Measurements from ENCODE around the gene KCNG2. TPM values are rescaled to one million over a fixed set of nuclear protein-coding genes. Genes with fewer than 3 reads are reported as not detected.
"Not testable (repeated sequence)": the region's sequence is repeated elsewhere in the genome, so short reads cannot be mapped to it uniquely, and the experiment has no call there.

KCNG2 gene
- total RNA-seq, 1 experiment from 2014 or later, result not detected

GRCh38 chr18:79865951-79866350 lies 68.2 kb downstream of the KCNG2 start:
- H3K4me1 ChIP-seq; H3K27me3 ChIP-seq; H3K9me3 ChIP-seq (replicated peaks); DNase-seq; H3K36me3 ChIP-seq; H3K4me3 ChIP-seq; H3K27ac ChIP-seq: not testable (repeated sequence)

DNA sequence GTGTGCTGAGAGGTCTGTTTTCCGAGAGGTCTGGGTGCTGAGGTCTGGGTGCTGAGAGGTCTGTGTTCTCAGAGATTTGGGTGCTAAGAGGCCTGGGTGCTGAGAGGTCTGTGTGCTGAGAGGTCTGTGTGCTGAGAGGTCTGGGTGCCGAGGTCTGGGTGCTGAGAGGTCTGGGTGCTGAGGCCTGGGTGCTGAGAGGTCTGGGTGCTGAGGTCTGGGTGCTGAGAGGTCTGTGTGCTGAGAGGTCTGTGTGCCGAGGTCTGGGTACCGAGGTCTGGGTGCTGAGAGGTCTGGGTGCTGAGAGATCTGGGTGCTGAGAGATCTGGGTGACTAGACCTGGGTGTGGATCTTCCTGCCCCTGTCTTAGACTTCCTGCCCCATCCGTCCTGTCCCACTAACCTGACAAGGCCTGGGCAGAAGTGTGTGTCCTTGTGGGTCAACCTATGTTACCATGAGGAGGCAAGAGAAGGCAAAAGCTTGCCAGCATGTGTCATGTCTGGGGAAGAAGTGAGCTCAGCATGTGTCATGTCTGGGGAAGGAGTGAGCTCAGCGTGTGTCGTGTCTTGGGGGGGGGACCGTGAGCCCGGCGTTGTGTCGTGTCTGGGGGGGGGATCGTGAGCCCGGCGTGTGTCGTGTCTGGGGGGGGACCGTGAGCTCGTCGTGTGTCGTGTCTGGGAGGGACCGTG lies 69.3 kb downstream of the KCNG2 start:
- Histone ChIP-seq H3K27ac (no peak overlapping the region), H3K9me3 (replicated peaks) (no peaks in the 10 kb centered on the region), H3K36me3 (no peaks in the 10 kb centered on the region), H3K4me3 (no peak overlapping the region), H3K27me3 (no peaks in the 10 kb centered on the region), H3K4me1 (no peaks in the 10 kb centered on the region)
- DNase-seq, result no peak

GRCh38 chr18:79867666-79868065 lies 69.9 kb downstream of the KCNG2 start:
- Histone ChIP-seq H3K27me3 (no peaks in the 10 kb centered on the region), H3K36me3 (no peaks in the 10 kb centered on the region), H3K4me3 (no peak overlapping the region), H3K27ac (no peak overlapping the region), H3K9me3 (replicated peaks) (no peaks in the 10 kb centered on the region), H3K4me1 (no peaks in the 10 kb centered on the region)
- DNase-seq, result no peak

- no peaks in the 10 kb centered on the region for H3K27me3 ChIP-seq
- H3K27ac ChIP-seq, result no peak overlapping the region
- H3K4me3 ChIP-seq, result no peak overlapping the region
- H3K4me1 ChIP-seq, result no peaks in the 10 kb centered on the region
- no peaks in the 10 kb centered on the region for H3K9me3 ChIP-seq (replicated peaks)
- DNase-seq, result no peak
- no peaks in the 10 kb centered on the region for H3K36me3 ChIP-seq
These were observed 70.5 kb downstream of the KCNG2 start for GRCh38 chr18:79868168-79868784.

GRCh38 chr18:79868811-79869541 lies 71.2 kb downstream of the KCNG2 start:
- Histone ChIP-seq H3K27me3 (no peaks in the 10 kb centered on the region), H3K4me3 (no peak overlapping the region), H3K4me1 (no peaks in the 10 kb centered on the region), H3K9me3 (replicated peaks) (no peaks in the 10 kb centered on the region), H3K36me3 (no peaks in the 10 kb centered on the region), H3K27ac (no peak overlapping the region)
- DNase-seq, result no peak

DNA sequence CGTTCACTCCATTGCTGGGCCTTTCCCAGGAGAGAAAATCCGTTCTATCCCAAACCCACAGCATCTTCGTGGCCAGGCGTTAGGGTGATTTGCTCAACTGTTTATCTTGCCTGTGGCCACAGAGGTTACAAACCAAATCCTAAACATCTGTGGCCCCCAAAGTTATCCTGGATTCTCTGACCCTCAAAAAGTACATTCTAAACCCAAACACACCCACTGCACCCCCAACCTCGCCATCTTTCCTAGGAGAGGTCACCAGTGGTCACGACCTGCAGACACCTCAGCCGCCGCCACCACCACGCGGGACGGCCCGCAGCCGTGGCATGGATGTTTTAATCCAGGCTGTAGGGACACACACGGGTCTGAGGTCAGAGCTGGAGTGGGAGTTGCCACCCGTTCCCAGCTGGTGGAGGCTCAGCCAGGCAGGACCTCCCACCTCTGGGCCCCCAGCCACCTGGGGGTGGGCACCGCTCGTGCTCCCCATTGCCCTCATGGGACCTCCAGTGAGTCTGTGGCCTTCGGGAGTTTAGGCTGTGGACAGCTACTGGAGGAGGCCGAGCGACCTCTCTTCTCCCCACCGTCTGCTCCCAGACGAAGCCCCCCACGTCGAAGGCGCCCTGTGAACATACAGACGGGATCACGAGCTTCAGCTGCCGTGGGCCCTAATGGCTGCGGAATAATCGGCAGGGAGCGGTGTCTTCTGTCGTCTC lies 72.0 kb downstream of the KCNG2 start:
- H3K4me3 ChIP-seq, result no peak overlapping the region
- no peaks in the 10 kb centered on the region for H3K9me3 ChIP-seq (replicated peaks)
- no peaks in the 10 kb centered on the region for H3K4me1 ChIP-seq
- DNase-seq, result no peak
- H3K27me3 ChIP-seq, result no peaks in the 10 kb centered on the region
- H3K36me3 ChIP-seq, result no peaks in the 10 kb centered on the region
- H3K27ac ChIP-seq, result no peak overlapping the region

DNA sequence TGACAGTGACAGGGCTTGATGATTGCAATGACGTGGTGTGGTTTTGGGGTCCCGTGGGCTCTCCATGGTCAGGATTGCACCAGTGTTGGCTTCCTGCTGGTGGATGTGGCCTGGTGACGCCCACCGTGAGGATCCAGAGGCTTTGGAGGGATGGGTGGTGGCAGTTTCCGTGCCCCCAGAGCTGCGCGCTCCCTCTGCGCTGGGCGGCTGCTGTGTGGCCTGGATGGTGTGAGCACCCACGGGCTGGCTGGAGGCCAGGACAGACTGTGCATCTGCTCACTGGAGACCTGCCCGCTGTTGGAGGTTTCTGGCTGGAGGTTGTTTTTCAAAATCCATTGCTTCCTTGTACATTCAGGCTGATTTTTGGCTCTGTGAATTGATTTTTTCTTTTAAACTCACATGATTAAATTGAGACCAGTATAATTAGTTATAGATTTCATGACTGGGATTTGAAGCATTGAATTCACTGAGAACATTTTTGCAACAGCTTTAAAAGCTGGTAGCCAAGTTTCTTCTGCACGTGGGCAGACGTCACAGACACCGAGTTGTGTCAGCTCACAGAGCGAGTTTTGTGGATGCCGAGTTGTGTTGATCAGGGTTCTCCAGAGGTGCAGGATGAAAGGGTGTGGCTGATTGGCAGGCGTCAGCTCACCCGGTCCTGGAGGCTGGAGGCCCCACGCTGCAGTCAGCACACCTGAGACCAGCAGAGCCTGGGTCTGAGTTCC lies 72.7 kb downstream of the KCNG2 start:
- no peak overlapping the region for H3K4me3 ChIP-seq
- no peaks in the 10 kb centered on the region for H3K27me3 ChIP-seq
- no peak overlapping the region for H3K27ac ChIP-seq
- H3K4me1 ChIP-seq, result no peaks in the 10 kb centered on the region
- no peaks in the 10 kb centered on the region for H3K36me3 ChIP-seq
- DNase-seq, result peak in 1 of 2 experiments; percentile 31
- no peaks in the 10 kb centered on the region for H3K9me3 ChIP-seq (replicated peaks)

GRCh38 chr18:79871026-79871390 lies 73.3 kb downstream of the KCNG2 start:
- Histone ChIP-seq H3K27ac (no peak overlapping the region), H3K9me3 (replicated peaks) (no peaks in the 10 kb centered on the region), H3K36me3 (no peaks in the 10 kb centered on the region), H3K27me3 (no peaks in the 10 kb centered on the region), H3K4me3 (no peak overlapping the region), H3K4me1 (no peaks in the 10 kb centered on the region)
- no peak for DNase-seq

DNA sequence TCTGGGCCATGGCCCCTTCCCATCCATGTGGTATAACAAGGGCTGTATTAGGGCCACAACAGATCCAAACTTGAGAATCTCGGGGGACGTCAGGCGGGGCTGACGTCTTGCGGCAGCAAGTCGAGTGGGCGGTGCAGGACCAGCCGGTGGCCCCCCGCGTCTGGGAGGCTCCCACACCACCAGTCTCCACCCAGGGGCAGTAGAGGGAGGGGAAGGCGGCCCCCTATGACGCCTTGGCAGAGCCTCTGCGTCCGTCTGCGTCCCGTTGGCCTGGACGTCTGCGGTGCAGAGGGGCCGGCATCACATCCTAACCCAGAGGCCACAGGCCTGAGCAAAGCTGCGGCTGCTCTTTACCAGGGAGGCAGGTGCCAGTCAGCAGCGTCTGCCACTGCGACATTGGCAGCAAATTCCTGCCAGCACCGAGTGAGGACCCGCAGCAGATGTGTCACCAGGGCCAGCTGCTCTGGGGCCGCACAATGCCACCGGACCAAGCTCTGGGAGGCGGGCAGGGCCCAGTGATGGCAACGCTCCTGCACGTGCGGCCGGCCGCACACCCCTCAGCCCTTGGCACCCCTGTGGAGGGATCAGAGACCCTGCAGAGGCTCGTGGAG lies 73.8 kb downstream of the KCNG2 start:
- Histone ChIP-seq H3K27me3 (no peaks in the 10 kb centered on the region), H3K36me3 (no peaks in the 10 kb centered on the region)
- DNase-seq, result no peak

DNA sequence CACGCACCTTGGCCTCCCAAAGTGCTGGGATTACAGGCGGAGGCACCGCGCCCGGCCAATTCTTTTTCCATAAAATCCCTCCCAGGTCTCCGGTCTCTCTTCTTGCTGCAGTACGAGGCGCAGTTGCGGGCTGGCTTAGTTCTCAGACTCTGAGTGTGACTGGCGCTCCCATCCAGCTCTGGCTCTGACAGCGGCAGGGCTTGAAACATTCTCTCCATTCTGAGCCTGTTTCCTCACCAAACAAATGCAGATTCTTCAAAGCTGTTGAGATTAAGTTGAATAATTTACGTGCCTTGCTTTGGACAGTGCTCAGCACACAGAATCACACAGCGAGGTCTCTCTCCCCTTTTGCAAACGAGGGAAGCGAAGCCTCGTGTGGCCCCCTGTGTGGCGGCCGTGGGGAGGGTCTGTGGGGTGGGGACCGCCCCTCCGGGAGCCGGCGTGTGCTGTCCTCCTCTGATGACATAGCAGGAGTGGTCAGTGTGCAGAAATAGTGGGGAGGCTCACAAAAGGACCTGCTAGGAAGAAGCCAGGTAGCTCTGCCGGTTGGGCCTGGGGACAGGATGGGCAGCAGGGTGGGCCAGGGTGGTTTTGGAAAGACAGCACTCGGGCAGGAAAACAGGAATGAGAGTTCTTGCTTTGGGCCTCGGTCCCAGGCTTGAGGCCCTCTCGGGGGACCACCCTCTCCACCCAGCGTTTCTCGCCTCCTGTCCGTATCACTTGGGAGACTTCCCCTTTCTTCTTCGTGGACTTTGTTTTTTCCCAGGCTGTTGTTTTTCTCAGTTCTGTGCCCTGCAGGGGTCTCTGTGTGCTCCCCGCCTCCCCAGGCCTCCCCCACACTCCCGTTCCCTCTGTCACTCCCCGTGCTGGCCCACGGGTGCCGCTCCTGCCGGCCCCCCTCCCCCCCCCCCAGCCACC lies 75.0 kb downstream of the KCNG2 start:
- Histone ChIP-seq H3K4me3 (no peak overlapping the region), H3K36me3 (no peaks in the 10 kb centered on the region), H3K9me3 (replicated peaks) (no peaks in the 10 kb centered on the region), H3K27ac (no peak overlapping the region), H3K27me3 (no peaks in the 10 kb centered on the region), H3K4me1 (no peaks in the 10 kb centered on the region)
- no peak for DNase-seq

More for the DNA sequence above, 73.8 kb downstream of the KCNG2 start:
- Histone ChIP-seq H3K4me3 (no peak overlapping the region), H3K4me1 (no peaks in the 10 kb centered on the region), H3K9me3 (replicated peaks) (no peaks in the 10 kb centered on the region), H3K27ac (no peak overlapping the region)

DNA sequence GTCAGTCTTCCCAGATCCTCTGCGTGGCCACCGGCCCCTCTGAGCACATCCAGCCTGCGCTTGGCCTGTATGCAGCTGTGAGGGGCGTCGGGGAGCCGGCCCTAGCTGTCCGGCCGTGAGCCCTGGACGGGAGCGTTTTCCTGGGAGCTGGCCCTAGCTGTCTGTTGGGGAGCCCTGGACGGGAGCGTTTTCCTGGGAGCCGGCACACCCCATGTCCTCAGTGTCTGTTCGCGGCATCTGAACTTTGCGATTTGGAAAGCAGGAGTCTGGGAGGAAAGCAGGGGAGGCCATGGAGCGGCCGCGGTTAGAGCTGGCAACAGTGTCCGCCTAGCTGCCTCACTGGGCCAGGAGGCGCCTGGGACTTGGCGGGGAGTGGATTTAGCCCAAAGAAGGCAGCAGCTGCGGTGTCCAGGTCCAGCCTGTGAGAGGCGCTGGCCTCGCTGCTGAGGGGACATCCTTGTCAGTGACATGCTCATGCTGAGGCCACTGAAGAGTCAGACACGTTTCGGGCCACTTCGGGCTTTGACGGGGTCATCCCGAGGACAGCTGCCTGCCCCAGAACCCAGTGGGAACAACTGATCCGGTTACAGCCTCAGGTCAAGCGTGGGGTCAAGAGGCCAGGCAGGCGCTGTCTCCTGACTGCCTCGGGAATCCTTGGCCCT lies 75.8 kb downstream of the KCNG2 start:
- H3K27ac ChIP-seq, result no peak overlapping the region
- no peaks in the 10 kb centered on the region for H3K36me3 ChIP-seq
- no peaks in the 10 kb centered on the region for H3K27me3 ChIP-seq
- H3K4me3 ChIP-seq, result no peak overlapping the region
- DNase-seq, result no peak
- H3K4me1 ChIP-seq, result no peaks in the 10 kb centered on the region
- no peaks in the 10 kb centered on the region for H3K9me3 ChIP-seq (replicated peaks)

DNA sequence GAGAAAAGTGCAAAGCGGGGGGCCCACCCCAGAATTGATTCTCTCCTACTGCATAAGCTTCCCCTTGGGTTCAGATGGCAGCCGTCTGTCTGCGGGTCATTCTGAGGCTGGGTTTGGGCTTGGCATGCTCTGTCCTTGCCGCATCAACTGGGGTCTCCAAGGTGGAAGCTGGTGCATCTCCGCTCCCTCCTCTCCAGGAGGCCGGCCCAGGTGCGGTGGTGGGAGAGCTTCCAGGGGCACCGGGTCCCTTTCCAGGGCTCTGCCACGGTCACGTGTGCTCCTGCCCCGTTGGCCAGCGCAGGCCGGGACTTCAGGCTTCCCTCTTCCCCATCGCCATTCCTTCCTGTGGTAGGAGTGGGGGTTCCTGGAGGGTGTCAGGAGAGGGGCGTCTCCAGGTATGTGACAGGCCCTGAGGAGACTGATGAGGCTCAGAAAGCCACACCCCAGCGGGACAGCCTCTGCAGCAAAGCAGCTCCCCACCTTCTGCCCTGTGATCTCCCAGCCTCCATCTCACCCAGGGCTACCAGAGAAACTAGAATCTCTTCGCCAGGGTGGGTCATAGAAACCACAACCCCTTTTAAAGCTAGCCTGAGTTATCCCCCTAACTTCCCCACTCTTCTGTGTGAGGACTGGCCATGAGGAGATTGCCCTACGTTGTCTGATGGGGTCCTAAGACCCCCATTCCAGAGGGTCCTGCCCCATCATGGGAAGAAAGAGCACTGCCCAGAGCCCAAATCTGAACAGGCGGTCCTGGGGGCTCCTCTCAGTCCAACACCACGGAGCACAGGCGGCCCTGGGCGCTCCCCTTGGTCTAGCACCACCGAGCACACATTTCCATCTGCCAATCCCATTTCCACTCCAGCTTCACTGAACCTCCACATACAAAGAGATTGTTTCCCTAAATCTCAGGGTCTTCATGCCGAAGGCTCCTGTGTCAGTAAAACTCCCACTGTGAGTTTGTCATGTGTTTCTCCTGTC lies 77.1 kb downstream of the KCNG2 start:
- H3K9me3 ChIP-seq (replicated peaks), result no peaks in the 10 kb centered on the region
- no peaks in the 10 kb centered on the region for H3K4me1 ChIP-seq
- no peak for DNase-seq
- no peaks in the 10 kb centered on the region for H3K27me3 ChIP-seq
- no peak overlapping the region for H3K4me3 ChIP-seq
- H3K36me3 ChIP-seq, result no peaks in the 10 kb centered on the region
- H3K27ac ChIP-seq, result no peak overlapping the region
